ENCODE data around the gene TIMM10B. TPM values are rescaled to one million over a fixed set of nuclear protein-coding genes. Genes with fewer than 3 reads are reported as not detected.

The TIMM10B gene
- total RNA-seq, 1 experiment from 2014 or later: 57.2 TPM

GRCh38 chr11:6486938-6487337 is 5.6 kb downstream of the TIMM10B start:
- Histone ChIP-seq H3K36me3 (ENCODE audit: insufficient read depth, low read length) (peaks cover 44% of the 10 kb centered on the region), H3K79me2 (ENCODE audit: low read length) (peaks cover 28% of the 10 kb centered on the region), H3K9me3 (ENCODE audit: low read length) (no peaks in the 10 kb centered on the region), H3K27me3 (ENCODE audit: low read length) (no peaks in the 10 kb centered on the region), H3K9ac (ENCODE audit: low read length) (no peak overlapping the region), H3K27ac (ENCODE audit: low read length) (no peak overlapping the region), H3K4me1 (ENCODE audit: low read length) (peaks cover 11% of the 10 kb centered on the region), H2AFZ (ENCODE audit: low read length) (no peak overlapping the region), H3K4me3 (ENCODE audit: low read length) (no peak overlapping the region), H3K9me2 (replicated peaks; ENCODE audit: insufficient read depth, low read length) (no peaks in the 10 kb centered on the region), H3K4me2 (ENCODE audit: low read depth, low read length, poor library complexity, severe bottlenecking) (no peak overlapping the region), H4K20me1 (ENCODE audit: insufficient read depth, low read depth, low read length) (peaks cover 9% of the 10 kb centered on the region; the same call in 1 of the 2 replicates)
- DNase-seq: no peak

- H3K27ac ChIP-seq (ENCODE audit: low read length): no peak overlapping the region
- no peaks in the 10 kb centered on the region for H3K9me3 ChIP-seq (ENCODE audit: low read length)
- no peaks in the 10 kb centered on the region for H4K20me1 ChIP-seq (ENCODE audit: insufficient read depth, low read depth, low read length)
- H3K4me3 ChIP-seq (ENCODE audit: low read length): no peak overlapping the region
- no peak overlapping the region for H3K4me2 ChIP-seq (ENCODE audit: low read depth, low read length, poor library complexity, severe bottlenecking)
- H3K79me2 ChIP-seq (ENCODE audit: low read length): peaks cover 14% of the 10 kb centered on the region
- no peak overlapping the region for H2AFZ ChIP-seq (ENCODE audit: low read length)
- peaks cover 32% of the 10 kb centered on the region for H3K36me3 ChIP-seq (ENCODE audit: insufficient read depth, low read length)
- DNase-seq: no peak
- H3K9ac ChIP-seq (ENCODE audit: low read length): no peak overlapping the region
- no peaks in the 10 kb centered on the region for H3K4me1 ChIP-seq (ENCODE audit: low read length)
- no peaks in the 10 kb centered on the region for H3K27me3 ChIP-seq (ENCODE audit: low read length)
- no peaks in the 10 kb centered on the region for H3K9me2 ChIP-seq (replicated peaks; ENCODE audit: insufficient read depth, low read length)
Observed at GRCh38 chr11:6488342-6488741, 7.0 kb downstream of the TIMM10B start.

GRCh38 chr11:6488821-6489220 is 7.5 kb downstream of the TIMM10B start:
- Histone ChIP-seq H3K9me3 (ENCODE audit: low read length) (no peaks in the 10 kb centered on the region), H3K4me2 (ENCODE audit: low read depth, low read length, poor library complexity, severe bottlenecking) (no peak overlapping the region), H2AFZ (ENCODE audit: low read length) (no peak overlapping the region), H3K4me1 (ENCODE audit: low read length) (no peaks in the 10 kb centered on the region), H3K27ac (ENCODE audit: low read length) (no peak overlapping the region), H3K27me3 (ENCODE audit: low read length) (no peaks in the 10 kb centered on the region), H4K20me1 (ENCODE audit: insufficient read depth, low read depth, low read length) (no peaks in the 10 kb centered on the region), H3K79me2 (ENCODE audit: low read length) (peaks cover 9% of the 10 kb centered on the region; the same call in 1 of the 2 replicates), H3K9me2 (replicated peaks; ENCODE audit: insufficient read depth, low read length) (no peaks in the 10 kb centered on the region), H3K36me3 (ENCODE audit: insufficient read depth, low read length) (peaks cover 28% of the 10 kb centered on the region), H3K4me3 (ENCODE audit: low read length) (no peak overlapping the region), H3K9ac (ENCODE audit: low read length) (no peak overlapping the region)
- no peak for DNase-seq

- Histone ChIP-seq H3K9me2 (replicated peaks; ENCODE audit: insufficient read depth, low read length) (no peaks in the 10 kb centered on the region), H3K4me3 (ENCODE audit: low read length) (no peak overlapping the region), H3K9me3 (ENCODE audit: low read length) (no peaks in the 10 kb centered on the region), H3K27ac (ENCODE audit: low read length) (no peak overlapping the region), H3K36me3 (ENCODE audit: insufficient read depth, low read length) (peaks cover 26% of the 10 kb centered on the region), H3K4me2 (ENCODE audit: low read depth, low read length, poor library complexity, severe bottlenecking) (no peak overlapping the region), H2AFZ (ENCODE audit: low read length) (no peak overlapping the region), H3K9ac (ENCODE audit: low read length) (no peak overlapping the region), H3K79me2 (ENCODE audit: low read length) (peaks cover 8% of the 10 kb centered on the region; the same call in 1 of the 2 replicates), H3K27me3 (ENCODE audit: low read length) (no peaks in the 10 kb centered on the region), H3K4me1 (ENCODE audit: low read length) (no peaks in the 10 kb centered on the region), H4K20me1 (ENCODE audit: insufficient read depth, low read depth, low read length) (no peaks in the 10 kb centered on the region)
- DNase-seq: no peak
Observed at GRCh38 chr11:6489306-6489705, 8.0 kb downstream of the TIMM10B start.

GRCh38 chr11:6497069-6497839 is 16.0 kb downstream of the TIMM10B start, which contains the start of gene DNHD1:
Gene DNHD1, plus strand, starts transcription at chr11:6497280. Its CDS starts 936 bp downstream, at chr11:6498216.
- Histone ChIP-seq H2AFZ (ENCODE audit: low read length) (no peak within 1 kb of the TSS), H3K9me2 (replicated peaks; ENCODE audit: insufficient read depth, low read length) (no peaks in the 10 kb centered on the region), H3K79me2 (ENCODE audit: low read length) (no peaks in the 10 kb centered on the region), H3K9ac (ENCODE audit: low read length) (no peak within 1 kb of the TSS), H4K20me1 (ENCODE audit: insufficient read depth, low read depth, low read length) (no peaks in the 10 kb centered on the region), H3K4me2 (ENCODE audit: low read depth, low read length, poor library complexity, severe bottlenecking) (no peak within 1 kb of the TSS), H3K4me1 (ENCODE audit: low read length) (no peaks in the 10 kb centered on the region), H3K36me3 (ENCODE audit: insufficient read depth, low read length) (no peaks in the 10 kb centered on the region), H3K4me3 (ENCODE audit: low read length) (no peak within 1 kb of the TSS), H3K9me3 (ENCODE audit: low read length) (no peaks in the 10 kb centered on the region), H3K27me3 (ENCODE audit: low read length) (no peaks in the 10 kb centered on the region), H3K27ac (ENCODE audit: low read length) (no peak within 1 kb of the TSS)
- DNase-seq: no peak

- no peak for DNase-seq
- H3K4me1 ChIP-seq (ENCODE audit: low read length): no peaks in the 10 kb centered on the region
- H3K4me3 ChIP-seq (ENCODE audit: low read length): no peak overlapping the region
- no peak overlapping the region for H2AFZ ChIP-seq (ENCODE audit: low read length)
- no peak overlapping the region for H3K9ac ChIP-seq (ENCODE audit: low read length)
- H3K36me3 ChIP-seq (ENCODE audit: insufficient read depth, low read length): no peaks in the 10 kb centered on the region
- no peaks in the 10 kb centered on the region for H3K79me2 ChIP-seq (ENCODE audit: low read length)
- no peaks in the 10 kb centered on the region for H3K9me2 ChIP-seq (replicated peaks; ENCODE audit: insufficient read depth, low read length)
- H3K27ac ChIP-seq (ENCODE audit: low read length): no peak overlapping the region
- no peaks in the 10 kb centered on the region for H3K9me3 ChIP-seq (ENCODE audit: low read length)
- H3K4me2 ChIP-seq (ENCODE audit: low read depth, low read length, poor library complexity, severe bottlenecking): no peak overlapping the region
- H3K27me3 ChIP-seq (ENCODE audit: low read length): no peaks in the 10 kb centered on the region
- H4K20me1 ChIP-seq (ENCODE audit: insufficient read depth, low read depth, low read length): no peaks in the 10 kb centered on the region
Observed at GRCh38 chr11:6498121-6498520, 16.8 kb downstream of the TIMM10B start.

- Histone ChIP-seq H3K4me2 (ENCODE audit: low read depth, low read length, poor library complexity, severe bottlenecking) (no peak overlapping the region), H4K20me1 (ENCODE audit: insufficient read depth, low read depth, low read length) (no peaks in the 10 kb centered on the region), H3K27me3 (ENCODE audit: low read length) (no peaks in the 10 kb centered on the region), H3K9me2 (replicated peaks; ENCODE audit: insufficient read depth, low read length) (no peaks in the 10 kb centered on the region), H3K79me2 (ENCODE audit: low read length) (no peaks in the 10 kb centered on the region), H3K27ac (ENCODE audit: low read length) (no peak overlapping the region), H3K9me3 (ENCODE audit: low read length) (no peaks in the 10 kb centered on the region), H3K4me3 (ENCODE audit: low read length) (no peak overlapping the region), H3K36me3 (ENCODE audit: insufficient read depth, low read length) (no peaks in the 10 kb centered on the region), H3K4me1 (ENCODE audit: low read length) (no peaks in the 10 kb centered on the region), H3K9ac (ENCODE audit: low read length) (no peak overlapping the region), H2AFZ (ENCODE audit: low read length) (no peak overlapping the region)
- DNase-seq: no peak
Observed at GRCh38 chr11:6498544-6498943, 17.2 kb downstream of the TIMM10B start.

- Histone ChIP-seq H3K9me3 (ENCODE audit: low read length) (no peaks in the 10 kb centered on the region), H2AFZ (ENCODE audit: low read length) (no peak overlapping the region), H3K4me2 (ENCODE audit: low read depth, low read length, poor library complexity, severe bottlenecking) (no peak overlapping the region), H3K4me3 (ENCODE audit: low read length) (no peak overlapping the region), H4K20me1 (ENCODE audit: insufficient read depth, low read depth, low read length) (no peaks in the 10 kb centered on the region), H3K9ac (ENCODE audit: low read length) (no peak overlapping the region), H3K9me2 (replicated peaks; ENCODE audit: insufficient read depth, low read length) (no peaks in the 10 kb centered on the region), H3K27ac (ENCODE audit: low read length) (no peak overlapping the region), H3K79me2 (ENCODE audit: low read length) (no peaks in the 10 kb centered on the region), H3K27me3 (ENCODE audit: low read length) (no peaks in the 10 kb centered on the region), H3K4me1 (ENCODE audit: low read length) (no peaks in the 10 kb centered on the region), H3K36me3 (ENCODE audit: insufficient read depth, low read length) (no peaks in the 10 kb centered on the region)
- DNase-seq: no peak
Observed at GRCh38 chr11:6502382-6502781, 21.1 kb downstream of the TIMM10B start.

Measured in Karpas-422 (cell line).